Measurements from ENCODE around the gene RUNX2.

Gene RUNX2

GRCh38 chr6:45679631-45680030 is 351.5 kb downstream of the RUNX2 start:
- no peak for TF ChIP-seq FOXM1 (IDR thresholded peaks at IDR 0.05; ENCODE audit: borderline replicate concordance, low read depth)
- no peak for TF ChIP-seq TCF12 (IDR thresholded peaks at IDR 0.05; ENCODE audit: low read depth)
- no peak for TF ChIP-seq EP300 (IDR thresholded peaks at IDR 0.05; ENCODE audit: borderline replicate concordance)
- no peak for TF ChIP-seq CEBPB (IDR thresholded peaks at IDR 0.05)

- TF ChIP-seq EP300 (IDR thresholded peaks at IDR 0.05; ENCODE audit: borderline replicate concordance), result no peak
- TF ChIP-seq TCF12 (IDR thresholded peaks at IDR 0.05; ENCODE audit: low read depth), result no peak
- no peak for TF ChIP-seq NFIC (IDR thresholded peaks at IDR 0.05)
- TF ChIP-seq CREB1 (IDR thresholded peaks at IDR 0.05; ENCODE audit: low read depth), result no peak
- TF ChIP-seq TAF1 (IDR thresholded peaks at IDR 0.05; ENCODE audit: low read depth), result no peak
- TF ChIP-seq TEAD4 (IDR thresholded peaks at IDR 0.05), result no peak
- TF ChIP-seq YY1 (IDR thresholded peaks at IDR 0.05; ENCODE audit: low read depth), result no peak
- TF ChIP-seq RAD21 (IDR thresholded peaks at IDR 0.05; ENCODE audit: low read depth), result no peak
- no peak for TF ChIP-seq USF1 (IDR thresholded peaks at IDR 0.05)
- no peak for TF ChIP-seq CEBPB (IDR thresholded peaks at IDR 0.05)
- TF ChIP-seq FOXM1 (IDR thresholded peaks at IDR 0.05; ENCODE audit: borderline replicate concordance, low read depth), result no peak
- TF ChIP-seq MAX (IDR thresholded peaks at IDR 0.05), result no peak
- no peak for TF ChIP-seq EGR1 (IDR thresholded peaks at IDR 0.05)
- TF ChIP-seq REST (IDR thresholded peaks at IDR 0.05; ENCODE audit: low read depth), result no peak
- TF ChIP-seq ZBTB7A (IDR thresholded peaks at IDR 0.05; ENCODE audit: low read depth), result no peak
Observed at GRCh38 chr6:45681860-45682511, 353.9 kb downstream of the RUNX2 start.

- no peak for TF ChIP-seq FOXM1 (IDR thresholded peaks at IDR 0.05; ENCODE audit: borderline replicate concordance, low read depth)
- TF ChIP-seq NFIC (IDR thresholded peaks at IDR 0.05), result no peak
- no peak for TF ChIP-seq EGR1 (IDR thresholded peaks at IDR 0.05)
- no peak for TF ChIP-seq TEAD4 (IDR thresholded peaks at IDR 0.05)
Observed at GRCh38 chr6:45684476-45684875, 356.3 kb downstream of the RUNX2 start.

GRCh38 chr6:45685076-45685475 is 356.9 kb downstream of the RUNX2 start:
- TF ChIP-seq TAF1 (IDR thresholded peaks at IDR 0.05; ENCODE audit: low read depth) (no peak), EGR1 (IDR thresholded peaks at IDR 0.05) (no peak), RAD21 (IDR thresholded peaks at IDR 0.05; ENCODE audit: low read depth) (no peak), NFIC (IDR thresholded peaks at IDR 0.05) (no peak), ZBTB7A (IDR thresholded peaks at IDR 0.05; ENCODE audit: low read depth) (no peak), REST (IDR thresholded peaks at IDR 0.05; ENCODE audit: low read depth) (no peak), MAX (IDR thresholded peaks at IDR 0.05) (no peak), CREB1 (IDR thresholded peaks at IDR 0.05; ENCODE audit: low read depth) (no peak), TEAD4 (IDR thresholded peaks at IDR 0.05) (no peak), YY1 (IDR thresholded peaks at IDR 0.05; ENCODE audit: low read depth) (no peak), TCF12 (IDR thresholded peaks at IDR 0.05; ENCODE audit: low read depth) (no peak), USF1 (IDR thresholded peaks at IDR 0.05) (no peak), FOXM1 (IDR thresholded peaks at IDR 0.05; ENCODE audit: borderline replicate concordance, low read depth) (no peak), EP300 (IDR thresholded peaks at IDR 0.05; ENCODE audit: borderline replicate concordance) (no peak), CEBPB (IDR thresholded peaks at IDR 0.05) (no peak)

GRCh38 chr6:45686841-45687569 is 358.9 kb downstream of the RUNX2 start:
- TF ChIP-seq MAX (IDR thresholded peaks at IDR 0.05) (no peak), TEAD4 (IDR thresholded peaks at IDR 0.05) (no peak), RAD21 (IDR thresholded peaks at IDR 0.05; ENCODE audit: low read depth) (no peak), ZBTB7A (IDR thresholded peaks at IDR 0.05; ENCODE audit: low read depth) (no peak), TCF12 (IDR thresholded peaks at IDR 0.05; ENCODE audit: low read depth) (no peak), TAF1 (IDR thresholded peaks at IDR 0.05; ENCODE audit: low read depth) (no peak), NFIC (IDR thresholded peaks at IDR 0.05) (no peak), REST (IDR thresholded peaks at IDR 0.05; ENCODE audit: low read depth) (no peak), EGR1 (IDR thresholded peaks at IDR 0.05) (no peak), CEBPB (IDR thresholded peaks at IDR 0.05) (no peak), USF1 (IDR thresholded peaks at IDR 0.05) (no peak), EP300 (IDR thresholded peaks at IDR 0.05; ENCODE audit: borderline replicate concordance) (no peak), CREB1 (IDR thresholded peaks at IDR 0.05; ENCODE audit: low read depth) (no peak), FOXM1 (IDR thresholded peaks at IDR 0.05; ENCODE audit: borderline replicate concordance, low read depth) (no peak), YY1 (IDR thresholded peaks at IDR 0.05; ENCODE audit: low read depth) (no peak)
